ENCODE measurements around the gene GBP1.

The GBP1 gene

DNA sequence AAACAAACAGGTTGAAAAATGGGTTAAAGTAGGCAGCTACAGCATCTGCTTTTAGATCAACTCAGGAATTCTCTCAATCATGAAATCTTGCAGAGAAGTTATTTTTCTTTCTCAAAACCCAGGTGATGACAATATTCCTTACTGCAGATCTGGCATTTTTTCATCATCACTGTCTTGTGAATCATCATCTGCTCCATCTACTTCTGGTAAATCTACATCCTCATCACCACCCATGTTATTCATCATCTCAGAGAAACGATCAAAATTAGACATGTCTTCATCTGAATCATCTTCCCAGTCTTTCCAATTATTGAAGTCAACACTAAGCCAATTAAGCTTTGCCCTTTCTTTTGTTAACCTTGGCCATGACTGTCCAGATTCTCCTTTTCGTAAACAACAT is 39.1 kb upstream of the GBP1 start:
- no peak for DNase-seq (ENCODE audit: low spot score)
- H3K9me3 ChIP-seq (replicated peaks in 1 of 2; ENCODE audit: control insufficient read depth in 2 of 2, insufficient read depth in 1 of 2, low read depth in 1 of 2, low read length in 2 of 2) = no peaks in the 10 kb centered on the region
- H2BK15ac ChIP-seq (ENCODE audit: low read length) = no peak overlapping the region
- H3K27me3 ChIP-seq (ENCODE audit: control insufficient read depth in 3 of 3, insufficient read depth in 3 of 3, low read depth in 1 of 3, low read length in 3 of 3) = no peaks in the 10 kb centered on the region
- no peak overlapping the region for H4K8ac ChIP-seq (ENCODE audit: low read depth, low read length)
- H3K4me1 ChIP-seq (ENCODE audit: control insufficient read depth in 2 of 2, insufficient read depth in 1 of 2, low read depth in 1 of 2, low read length in 2 of 2) = peaks cover 0 to 1% of the 10 kb centered on the region in 2 donors
- no peak overlapping the region for H3K27ac ChIP-seq (replicated peaks; ENCODE audit: low read length)
- no peaks in the 10 kb centered on the region for H3K79me1 ChIP-seq (ENCODE audit: low read depth, low read length)
- no peak overlapping the region for H3K14ac ChIP-seq (ENCODE audit: low read length)
- H2AFZ ChIP-seq (ENCODE audit: low read length) = no peak overlapping the region
- no peak overlapping the region for H3K23ac ChIP-seq (ENCODE audit: low read depth, low read length, poor library complexity)
- no peak overlapping the region for H3K18ac ChIP-seq (ENCODE audit: low read length)
- H4K91ac ChIP-seq (ENCODE audit: low read depth, low read length, poor library complexity) = no peak overlapping the region
- H2BK120ac ChIP-seq (ENCODE audit: low read depth, low read length) = no peak overlapping the region
- WGBS, 2 donors (ENCODE audit: extremely low coverage in 2 of 2, insufficient read length in 2 of 2, insufficient replicate concordance in 1 of 2) = no CpG with 5 or more reads among the region's 2 CpGs
- H2AK5ac ChIP-seq (ENCODE audit: low read depth, low read length) = no peak overlapping the region
- H3K4me2 ChIP-seq (ENCODE audit: insufficient read depth, low read length, poor library complexity, severe bottlenecking) = no peak overlapping the region
- no peak overlapping the region for H2BK5ac ChIP-seq (ENCODE audit: low read length)
- H2BK12ac ChIP-seq (ENCODE audit: low read length) = no peak overlapping the region
- H3K4ac ChIP-seq (ENCODE audit: low read length) = no peak overlapping the region
- H3K36me3 ChIP-seq (replicated peaks in 1 of 2; ENCODE audit: control insufficient read depth in 2 of 2, insufficient read depth in 2 of 2, low read length in 2 of 2) = no peaks in the 10 kb centered on the region
- H3K4me3 ChIP-seq (ENCODE audit: low read length in 2 of 2) = no peak overlapping the region
- H3K9ac ChIP-seq (ENCODE audit: low read depth, low read length, poor library complexity) = no peak overlapping the region

GRCh38 chr1:89102021-89102420 is 37.0 kb upstream of the GBP1 start:
- no peak overlapping the region for H3K14ac ChIP-seq (ENCODE audit: low read length)
- H3K18ac ChIP-seq (ENCODE audit: low read length) = no peak overlapping the region
- H3K4me2 ChIP-seq (ENCODE audit: insufficient read depth, low read length, poor library complexity, severe bottlenecking) = no peak overlapping the region
- H3K27ac ChIP-seq (replicated peaks; ENCODE audit: low read length) = no peak overlapping the region
- no peak overlapping the region for H3K4ac ChIP-seq (ENCODE audit: low read length)
- no peak overlapping the region for H3K23ac ChIP-seq (ENCODE audit: low read depth, low read length, poor library complexity)
- no peaks in the 10 kb centered on the region for H3K27me3 ChIP-seq (ENCODE audit: control insufficient read depth in 3 of 3, insufficient read depth in 3 of 3, low read depth in 1 of 3, low read length in 3 of 3)
- no peak overlapping the region for H2BK15ac ChIP-seq (ENCODE audit: low read length)
- no peak overlapping the region for H4K91ac ChIP-seq (ENCODE audit: low read depth, low read length, poor library complexity)
- no peak overlapping the region for H3K9ac ChIP-seq (ENCODE audit: low read depth, low read length, poor library complexity)
- H4K8ac ChIP-seq (ENCODE audit: low read depth, low read length) = no peak overlapping the region
- DNase-seq (ENCODE audit: low spot score) = no peak
- H2BK120ac ChIP-seq (ENCODE audit: low read depth, low read length) = no peak overlapping the region
- no peaks in the 10 kb centered on the region for H3K36me3 ChIP-seq (replicated peaks in 1 of 2; ENCODE audit: control insufficient read depth in 2 of 2, insufficient read depth in 2 of 2, low read length in 2 of 2)
- no peak overlapping the region for H3K4me3 ChIP-seq (ENCODE audit: low read length in 2 of 2)
- no peaks in the 10 kb centered on the region for H3K79me1 ChIP-seq (ENCODE audit: low read depth, low read length)
- no peaks in the 10 kb centered on the region for H3K9me3 ChIP-seq (replicated peaks in 1 of 2; ENCODE audit: control insufficient read depth in 2 of 2, insufficient read depth in 1 of 2, low read depth in 1 of 2, low read length in 2 of 2)
- no peak overlapping the region for H2BK5ac ChIP-seq (ENCODE audit: low read length)
- no peak overlapping the region for H2BK12ac ChIP-seq (ENCODE audit: low read length)
- no peak overlapping the region for H2AK5ac ChIP-seq (ENCODE audit: low read depth, low read length)
- no peak overlapping the region for H2AFZ ChIP-seq (ENCODE audit: low read length)
- peaks cover 0 to 1% of the 10 kb centered on the region in 2 donors for H3K4me1 ChIP-seq (ENCODE audit: control insufficient read depth in 2 of 2, insufficient read depth in 1 of 2, low read depth in 1 of 2, low read length in 2 of 2)

- Histone ChIP-seq H3K4ac (ENCODE audit: low read length) (no peak overlapping the region), H3K4me2 (ENCODE audit: insufficient read depth, low read length, poor library complexity, severe bottlenecking) (no peak overlapping the region), H3K14ac (ENCODE audit: low read length) (no peak overlapping the region), H3K9ac (ENCODE audit: low read depth, low read length, poor library complexity) (no peak overlapping the region), H3K9me3 (replicated peaks in 1 of 2; ENCODE audit: control insufficient read depth in 2 of 2, insufficient read depth in 1 of 2, low read depth in 1 of 2, low read length in 2 of 2) (peaks cover 2 to 4% of the 10 kb centered on the region in 2 donors), H3K4me1 (ENCODE audit: control insufficient read depth in 2 of 2, insufficient read depth in 1 of 2, low read depth in 1 of 2, low read length in 2 of 2) (peaks cover 0 to 1% of the 10 kb centered on the region in 2 donors), H4K91ac (ENCODE audit: low read depth, low read length, poor library complexity) (no peak overlapping the region), H3K18ac (ENCODE audit: low read length) (peak overlapping the region; percentile 19), H3K27me3 (ENCODE audit: control insufficient read depth in 3 of 3, insufficient read depth in 3 of 3, low read depth in 1 of 3, low read length in 3 of 3) (no peaks in the 10 kb centered on the region), H3K36me3 (replicated peaks in 1 of 2; ENCODE audit: control insufficient read depth in 2 of 2, insufficient read depth in 2 of 2, low read length in 2 of 2) (no peaks in the 10 kb centered on the region), H2AK5ac (ENCODE audit: low read depth, low read length) (no peak overlapping the region), H3K27ac (replicated peaks; ENCODE audit: low read length) (no peak overlapping the region), H4K8ac (ENCODE audit: low read depth, low read length) (no peak overlapping the region), H3K4me3 (ENCODE audit: low read length in 2 of 2) (no peak overlapping the region), H2BK120ac (ENCODE audit: low read depth, low read length) (no peak overlapping the region), H3K23ac (ENCODE audit: low read depth, low read length, poor library complexity) (no peak overlapping the region), H2BK15ac (ENCODE audit: low read length) (no peak overlapping the region), H2BK12ac (ENCODE audit: low read length) (no peak overlapping the region), H3K79me1 (ENCODE audit: low read depth, low read length) (no peaks in the 10 kb centered on the region), H2AFZ (ENCODE audit: low read length) (peak overlapping the region; percentile 61), H2BK5ac (ENCODE audit: low read length) (no peak overlapping the region)
- no CpG with 5 or more reads among the region's 3 CpGs for WGBS, 2 donors (ENCODE audit: extremely low coverage in 2 of 2, insufficient read length in 2 of 2, insufficient replicate concordance in 1 of 2)
- no peak for DNase-seq (ENCODE audit: low spot score)
Measured at GRCh38 chr1:89100412-89100811, 35.4 kb upstream of the GBP1 start.

- Histone ChIP-seq H2BK12ac (ENCODE audit: low read length) (no peak overlapping the region), H3K9me3 (replicated peaks in 1 of 2; ENCODE audit: control insufficient read depth in 2 of 2, insufficient read depth in 1 of 2, low read depth in 1 of 2, low read length in 2 of 2) (peaks cover 2 to 4% of the 10 kb centered on the region in 2 donors), H3K9ac (ENCODE audit: low read depth, low read length, poor library complexity) (no peak overlapping the region), H3K79me1 (ENCODE audit: low read depth, low read length) (no peaks in the 10 kb centered on the region), H3K27ac (replicated peaks; ENCODE audit: low read length) (no peak overlapping the region), H2AFZ (ENCODE audit: low read length) (no peak overlapping the region), H2BK120ac (ENCODE audit: low read depth, low read length) (no peak overlapping the region), H4K91ac (ENCODE audit: low read depth, low read length, poor library complexity) (no peak overlapping the region), H3K4me3 (ENCODE audit: low read length in 2 of 2) (no peak overlapping the region), H3K18ac (ENCODE audit: low read length) (no peak overlapping the region), H3K27me3 (ENCODE audit: control insufficient read depth in 3 of 3, insufficient read depth in 3 of 3, low read depth in 1 of 3, low read length in 3 of 3) (no peaks in the 10 kb centered on the region), H2AK5ac (ENCODE audit: low read depth, low read length) (no peak overlapping the region), H4K8ac (ENCODE audit: low read depth, low read length) (no peak overlapping the region), H3K4ac (ENCODE audit: low read length) (no peak overlapping the region), H2BK15ac (ENCODE audit: low read length) (no peak overlapping the region), H3K23ac (ENCODE audit: low read depth, low read length, poor library complexity) (no peak overlapping the region), H3K4me2 (ENCODE audit: insufficient read depth, low read length, poor library complexity, severe bottlenecking) (no peak overlapping the region), H3K4me1 (ENCODE audit: control insufficient read depth in 2 of 2, insufficient read depth in 1 of 2, low read depth in 1 of 2, low read length in 2 of 2) (peaks cover 0 to 1% of the 10 kb centered on the region in 2 donors), H3K14ac (ENCODE audit: low read length) (no peak overlapping the region), H2BK5ac (ENCODE audit: low read length) (no peak overlapping the region), H3K36me3 (replicated peaks in 1 of 2; ENCODE audit: control insufficient read depth in 2 of 2, insufficient read depth in 2 of 2, low read length in 2 of 2) (no peaks in the 10 kb centered on the region)
- WGBS, 2 donors (ENCODE audit: extremely low coverage in 2 of 2, insufficient read length in 2 of 2, insufficient replicate concordance in 1 of 2) = no CpG with 5 or more reads among the region's 3 CpGs
- DNase-seq (ENCODE audit: low spot score) = no peak
Measured at GRCh38 chr1:89098857-89099256, 33.8 kb upstream of the GBP1 start.
